Sigmoid colon (tissue), 4 donors: ENCODE results near the gene CCDC60.

Experiments
- EP300 ChIP-seq, 4 donors: sonication (generic); formaldehyde crosslinking; IDR thresholded peaks; one replicate each; pipeline ENCODE4 v1.6.1; 2017; ENCODE audit warnings: antibody characterized with exemption in 4 of 4
- POLR2A ChIP-seq, 2 donors: fragments of 450-650 bp; IDR thresholded peaks; one replicate each; pipeline ENCODE4 v1.6.1; 2016; ENCODE audit warnings: antibody characterized with exemption in 2 of 2, mild to moderate bottlenecking in 2 of 2, moderate library complexity in 2 of 2
- POLR2AphosphoS5 ChIP-seq, 4 donors: sonication (generic); formaldehyde crosslinking; IDR thresholded peaks; one replicate each; pipeline ENCODE4 v1.6.1; 2017; ENCODE audit warnings: antibody characterized with exemption in 4 of 4
- TF ChIP-seq, protein P1 (sequence below), 4 experiments: fragments of 450-650 bp in 3 of 4; fragments of 200-600 bp in 1 of 4; IDR thresholded peaks; one replicate each; pipeline ENCODE4 v1.5.1; 2016 to 2019; ENCODE audit warnings: antibody characterized with exemption in 4 of 4, mild to moderate bottlenecking in 3 of 4, moderate library complexity in 2 of 4

DNA sequence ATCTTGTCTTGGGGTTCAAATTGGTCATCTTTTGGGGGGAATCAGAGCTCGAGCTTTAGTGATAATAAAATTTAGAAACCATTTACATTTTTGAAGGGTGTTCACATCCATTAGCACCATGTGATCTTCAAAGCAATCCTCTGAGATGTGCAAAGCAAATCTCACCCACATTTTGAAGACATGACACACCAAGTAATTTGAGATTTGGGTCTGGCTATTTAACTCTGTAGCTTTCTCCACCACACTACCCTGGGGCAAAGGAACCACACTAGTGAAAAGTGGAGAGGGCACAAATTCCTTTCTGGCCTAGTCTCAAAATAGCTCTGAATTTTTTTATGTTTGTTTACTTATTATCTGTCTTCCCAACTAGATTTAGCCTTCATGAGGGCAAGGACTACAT lies 212.5 kb downstream of the CCDC60 start:
- TF ChIP-seq POLR2AphosphoS5 (IDR thresholded peaks at IDR 0.05), result no peak
- no peak for TF ChIP-seq POLR2A (IDR thresholded peaks at IDR 0.05)
- TF ChIP-seq, protein P1, sequence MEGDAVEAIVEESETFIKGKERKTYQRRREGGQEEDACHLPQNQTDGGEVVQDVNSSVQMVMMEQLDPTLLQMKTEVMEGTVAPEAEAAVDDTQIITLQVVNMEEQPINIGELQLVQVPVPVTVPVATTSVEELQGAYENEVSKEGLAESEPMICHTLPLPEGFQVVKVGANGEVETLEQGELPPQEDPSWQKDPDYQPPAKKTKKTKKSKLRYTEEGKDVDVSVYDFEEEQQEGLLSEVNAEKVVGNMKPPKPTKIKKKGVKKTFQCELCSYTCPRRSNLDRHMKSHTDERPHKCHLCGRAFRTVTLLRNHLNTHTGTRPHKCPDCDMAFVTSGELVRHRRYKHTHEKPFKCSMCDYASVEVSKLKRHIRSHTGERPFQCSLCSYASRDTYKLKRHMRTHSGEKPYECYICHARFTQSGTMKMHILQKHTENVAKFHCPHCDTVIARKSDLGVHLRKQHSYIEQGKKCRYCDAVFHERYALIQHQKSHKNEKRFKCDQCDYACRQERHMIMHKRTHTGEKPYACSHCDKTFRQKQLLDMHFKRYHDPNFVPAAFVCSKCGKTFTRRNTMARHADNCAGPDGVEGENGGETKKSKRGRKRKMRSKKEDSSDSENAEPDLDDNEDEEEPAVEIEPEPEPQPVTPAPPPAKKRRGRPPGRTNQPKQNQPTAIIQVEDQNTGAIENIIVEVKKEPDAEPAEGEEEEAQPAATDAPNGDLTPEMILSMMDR (IDR thresholded peaks at IDR 0.05), result no peak
- TF ChIP-seq EP300 (IDR thresholded peaks at IDR 0.05), result no peak
